Neuron (in vitro differentiated cells): ENCODE measurements around the gene RAVER2.

Experiments used
- H2AFZ ChIP-seq: one replicate; pipeline ENCODE4 v1.6.1; 2013; ENCODE audit warnings: low read depth, mild to moderate bottlenecking, inconsistent platforms, low read length, moderate library complexity
- H3K27me3 ChIP-seq: one replicate; pipeline ENCODE4 v1.6.1; 2013; ENCODE audit warnings: low read length; ENCODE audit not compliant: insufficient read depth
- H3K36me3 ChIP-seq: one replicate; pipeline ENCODE4 v1.6.1; 2013; ENCODE audit warnings: low read length; ENCODE audit not compliant: insufficient read depth
- H3K4me1 ChIP-seq: one replicate; pipeline ENCODE4 v1.6.1; 2013; ENCODE audit warnings: low read length; ENCODE audit not compliant: insufficient read depth
- H3K4me3 ChIP-seq: 2 replicates; pipeline ENCODE4 v1.5.1; 2013; ENCODE audit warnings: mild to moderate bottlenecking, low read length, moderate library complexity
- H3K9me3 ChIP-seq: one replicate; pipeline ENCODE4 v1.6.1; 2013; ENCODE audit warnings: low read length

The RAVER2 gene

DNA sequence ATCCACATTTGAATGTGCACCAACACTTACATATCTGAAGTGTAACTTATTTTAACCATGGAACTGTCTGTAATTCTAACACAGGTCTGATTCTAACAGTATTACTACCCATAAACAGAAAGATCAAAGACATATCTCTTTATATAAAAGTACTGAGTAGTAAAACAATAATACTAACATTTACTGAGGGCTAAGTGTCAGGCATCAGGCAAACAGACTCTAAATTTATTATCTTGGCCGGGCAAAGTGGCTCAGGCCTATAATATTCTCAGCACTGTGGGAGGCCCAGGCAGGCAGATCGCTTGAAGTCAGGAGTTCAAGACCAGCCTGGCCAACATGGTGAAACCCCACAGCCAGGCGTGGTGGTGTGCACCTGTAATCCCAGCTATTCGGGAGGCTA is 135.6 kb downstream of the RAVER2 start:
- no peak overlapping the region for H2AFZ ChIP-seq
- no peak overlapping the region for H3K4me3 ChIP-seq
- H3K36me3 ChIP-seq = peaks cover 11% of the 10 kb centered on the region
- no peaks in the 10 kb centered on the region for H3K9me3 ChIP-seq
- H3K4me1 ChIP-seq = no peaks in the 10 kb centered on the region
- no peaks in the 10 kb centered on the region for H3K27me3 ChIP-seq

DNA sequence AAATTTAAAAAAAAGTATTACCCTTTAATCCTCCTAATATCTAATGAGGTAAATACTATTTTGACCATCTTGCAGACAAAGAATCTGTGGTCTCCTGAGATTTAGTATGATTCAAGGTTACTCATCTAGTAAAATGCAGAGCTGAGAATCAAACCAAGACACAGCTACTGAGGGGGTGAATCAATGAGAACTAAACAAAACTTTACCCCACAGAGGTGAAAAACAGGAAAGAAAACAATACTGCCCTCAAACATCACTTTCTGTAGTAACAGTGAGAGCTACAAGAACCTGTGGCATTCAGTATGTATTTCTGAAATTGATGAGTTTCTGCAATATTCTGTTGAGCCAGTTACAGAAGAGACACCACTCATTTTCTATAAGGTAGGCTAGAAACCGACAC is 136.4 kb downstream of the RAVER2 start:
- Histone ChIP-seq H3K27me3 (no peaks in the 10 kb centered on the region), H3K36me3 (peaks cover 4% of the 10 kb centered on the region)

More for the DNA sequence above, 136.4 kb downstream of the RAVER2 start:
- no peak overlapping the region for H3K4me3 ChIP-seq
- H2AFZ ChIP-seq = no peak overlapping the region
- no peaks in the 10 kb centered on the region for H3K9me3 ChIP-seq
- peaks cover under 1% of the 10 kb centered on the region for H3K4me1 ChIP-seq
